ENCODE measurements around the gene LRIG1.

Gene LRIG1

DNA sequence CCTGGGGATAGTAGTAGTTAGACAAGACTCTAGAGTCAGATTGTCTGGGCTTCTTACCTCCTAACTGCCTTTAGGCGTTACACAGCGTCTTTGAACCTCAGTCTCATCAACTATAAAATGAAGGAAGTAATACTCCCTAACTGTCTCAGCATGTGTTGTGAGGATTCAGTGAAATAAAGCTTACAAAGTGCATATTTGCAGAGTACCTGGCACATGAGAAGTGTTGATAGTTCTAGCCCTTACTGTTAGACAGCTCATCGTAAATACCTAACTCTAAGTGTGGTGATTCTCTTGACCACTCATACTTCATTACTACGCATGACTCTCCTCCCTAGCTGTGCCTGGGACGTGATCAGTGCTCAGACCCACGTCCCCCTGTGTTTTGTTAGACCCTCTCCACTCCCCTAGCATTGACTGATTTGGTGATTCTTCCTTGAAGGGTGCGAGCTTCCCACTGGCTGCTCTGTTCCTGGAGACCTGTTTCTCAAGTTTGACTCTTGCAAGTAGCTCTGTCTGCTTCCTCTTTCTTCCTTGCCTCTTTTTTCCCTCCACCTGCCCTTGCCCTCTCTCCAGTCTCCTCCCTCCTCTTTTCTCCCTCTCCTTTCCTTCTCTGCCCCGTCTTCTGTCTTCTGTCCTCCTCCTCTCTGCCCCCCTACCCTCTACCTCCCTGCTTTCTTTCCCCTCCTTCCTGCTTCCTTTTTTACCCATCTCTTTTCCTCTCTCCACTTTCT, 155.8 kb downstream of the LRIG1 start:
- Histone ChIP-seq H3K9me3 (ENCODE audit: insufficient read depth, low read length, severe bottlenecking) (no peaks in the 10 kb centered on the region), H3K27ac (ENCODE audit: low read length) (no peak overlapping the region), H3K9ac (ENCODE audit: low read depth, low read length) (no peak overlapping the region), H3K4me2 (ENCODE audit: insufficient read depth, low read length) (no peak overlapping the region), H3K4me3 (ENCODE audit: low read depth in 1 of 2, low read length in 2 of 2) (no peak overlapping the region), H4K20me1 (ENCODE audit: insufficient read depth, low read length) (no peaks in the 10 kb centered on the region), H2AFZ (ENCODE audit: low read depth, low read length) (no peak overlapping the region), H3K27me3 (ENCODE audit: insufficient read depth, low read length, poor library complexity) (no peaks in the 10 kb centered on the region), H3K36me3 (ENCODE audit: insufficient read depth, low read length) (no peaks in the 10 kb centered on the region; the same call in 1 of the 2 replicates), H3K4me1 (ENCODE audit: insufficient read depth, low read length) (no peaks in the 10 kb centered on the region), H3K79me2 (ENCODE audit: insufficient read depth, low read length) (no peaks in the 10 kb centered on the region)
- DNase-seq (no peak), ATAC-seq (ENCODE audit: insufficient read depth, low read depth) (no peak)
- TF ChIP-seq CTCF (IDR thresholded peaks at IDR 0.05; ENCODE audit: borderline replicate concordance, extremely low read depth, low read length, poor library complexity, severe bottlenecking) (no peak), EZH2 (IDR thresholded peaks at IDR 0.05; ENCODE audit: borderline replicate concordance, low read depth, low read length, severe bottlenecking) (no peak)

DNA sequence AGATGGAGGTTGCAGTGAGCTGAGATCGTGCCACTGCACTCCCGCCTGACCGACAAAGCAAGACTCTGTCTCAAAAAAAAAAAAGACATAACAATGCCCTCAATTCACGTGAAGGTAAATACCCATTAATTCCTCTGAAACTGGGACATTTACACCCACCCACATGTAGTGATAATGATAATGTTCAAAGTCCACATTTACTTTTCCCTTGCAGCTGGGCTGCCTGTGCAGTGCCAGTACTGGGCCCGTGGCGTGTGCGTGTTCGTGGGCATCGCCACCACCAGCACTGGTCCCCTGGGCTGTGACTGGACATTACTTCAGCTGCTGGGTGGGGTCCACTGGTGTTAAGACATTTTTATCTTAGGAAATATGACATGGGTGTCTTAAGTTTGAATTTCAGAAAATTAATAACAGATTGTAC, 156.4 kb downstream of the LRIG1 start:
- Histone ChIP-seq H3K9me3 (ENCODE audit: insufficient read depth, low read length, severe bottlenecking) (no peaks in the 10 kb centered on the region), H3K4me2 (ENCODE audit: insufficient read depth, low read length) (no peak overlapping the region), H3K27me3 (ENCODE audit: insufficient read depth, low read length, poor library complexity) (no peaks in the 10 kb centered on the region), H3K4me1 (ENCODE audit: insufficient read depth, low read length) (no peaks in the 10 kb centered on the region), H2AFZ (ENCODE audit: low read depth, low read length) (no peak overlapping the region), H3K4me3 (ENCODE audit: low read depth in 1 of 2, low read length in 2 of 2) (no peak overlapping the region), H3K36me3 (ENCODE audit: insufficient read depth, low read length) (no peaks in the 10 kb centered on the region; the same call in 1 of the 2 replicates), H4K20me1 (ENCODE audit: insufficient read depth, low read length) (no peaks in the 10 kb centered on the region), H3K27ac (ENCODE audit: low read length) (no peak overlapping the region), H3K9ac (ENCODE audit: low read depth, low read length) (no peak overlapping the region), H3K79me2 (ENCODE audit: insufficient read depth, low read length) (no peaks in the 10 kb centered on the region)
- no peak for DNase-seq
- no peak for TF ChIP-seq CTCF (IDR thresholded peaks at IDR 0.05; ENCODE audit: borderline replicate concordance, extremely low read depth, low read length, poor library complexity, severe bottlenecking)
- no peak for ATAC-seq (ENCODE audit: insufficient read depth, low read depth)

DNA sequence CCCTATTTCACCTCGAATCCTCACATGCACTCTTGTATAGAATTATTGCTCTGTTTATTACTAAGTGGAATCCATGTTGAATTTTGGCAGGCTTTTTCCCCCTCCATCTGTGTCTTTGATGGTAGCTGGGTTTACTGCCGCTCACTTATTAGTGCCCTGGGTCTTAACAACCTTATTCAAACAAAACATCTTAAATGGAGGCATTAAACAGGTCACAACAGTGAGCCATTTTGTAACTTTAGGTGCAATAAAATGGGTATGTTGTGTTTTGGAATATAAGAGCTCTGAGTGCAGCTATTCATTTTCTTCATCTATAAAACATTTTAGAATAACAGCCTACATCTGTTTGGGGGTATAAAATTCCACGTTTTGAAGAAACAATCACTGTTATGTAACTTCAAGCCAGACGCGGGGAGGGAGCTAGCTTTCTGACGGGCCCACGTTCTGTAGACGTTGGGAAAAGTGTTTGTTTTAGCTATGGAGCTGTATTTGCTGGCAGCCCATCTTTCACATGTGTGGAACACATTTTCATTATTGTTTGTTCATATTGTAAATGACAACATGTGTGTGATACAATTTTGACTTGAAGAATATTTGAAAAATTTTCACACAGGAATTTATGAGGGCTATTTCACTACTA, 158.0 kb downstream of the LRIG1 start:
- Histone ChIP-seq H4K20me1 (ENCODE audit: insufficient read depth, low read length) (no peaks in the 10 kb centered on the region), H3K4me1 (ENCODE audit: insufficient read depth, low read length) (no peaks in the 10 kb centered on the region), H3K36me3 (ENCODE audit: insufficient read depth, low read length) (no peaks in the 10 kb centered on the region; the same call in 1 of the 2 replicates), H3K27ac (ENCODE audit: low read length) (no peak overlapping the region), H3K79me2 (ENCODE audit: insufficient read depth, low read length) (no peaks in the 10 kb centered on the region), H3K9me3 (ENCODE audit: insufficient read depth, low read length, severe bottlenecking) (no peaks in the 10 kb centered on the region), H3K27me3 (ENCODE audit: insufficient read depth, low read length, poor library complexity) (no peaks in the 10 kb centered on the region), H3K4me2 (ENCODE audit: insufficient read depth, low read length) (no peak overlapping the region), H3K4me3 (ENCODE audit: low read depth in 1 of 2, low read length in 2 of 2) (no peak overlapping the region), H3K9ac (ENCODE audit: low read depth, low read length) (no peak overlapping the region), H2AFZ (ENCODE audit: low read depth, low read length) (no peak overlapping the region)
- DNase-seq (no peak), ATAC-seq (ENCODE audit: insufficient read depth, low read depth) (no peak)
- TF ChIP-seq CTCF (IDR thresholded peaks at IDR 0.05; ENCODE audit: borderline replicate concordance, extremely low read depth, low read length, poor library complexity, severe bottlenecking) (no peak), EZH2 (IDR thresholded peaks at IDR 0.05; ENCODE audit: borderline replicate concordance, low read depth, low read length, severe bottlenecking) (no peak)
